B cell (primary cell): ENCODE results near the gene NOC2L. TPM values are rescaled to one million over a fixed set of nuclear protein-coding genes. Genes with fewer than 3 reads are reported as not detected.

Source experiments
- ATAC-seq: fragments of 200-7000 bp; cut with Tn5 transposase; one replicate; pipeline ENCODE4 v1.10.0; 2021; ENCODE audit warnings: low read depth, mild to moderate bottlenecking, moderate number of reproducible peaks, moderate library complexity
- CTCF ChIA-PET: fragments of 350-600 bp; sonication (Branson Sonifier 250); formaldehyde crosslinking; loops from one replicate; lab custom pipeline; 2021; ENCODE audit warnings: antibody characterized with exemption, inconsistent platforms; lab: Charles Lee
- POLR2A ChIA-PET: fragments of 350-600 bp; sonication (Branson Sonifier 250); formaldehyde crosslinking; loops from one replicate; lab custom pipeline; 2021; ENCODE audit warnings: antibody characterized with exemption; lab: Charles Lee
- DNase-seq: peaks from one replicate; pipeline ENCODE4 v3.0.0; 2013
- H2AFZ ChIP-seq: 2 replicates; pipeline ENCODE4 v1.6.1; 2012; ENCODE audit warnings: mild to moderate bottlenecking, low read depth, low read length; ENCODE audit not compliant: insufficient read depth, poor library complexity, severe bottlenecking
- H3K27ac ChIP-seq, 2 donors: 1 replicate in 1 of 2; 2 replicates in 1 of 2; pipeline ENCODE4 v1.5.1; 2012 to 2013; ENCODE audit warnings: low read length in 2 of 2, mild to moderate bottlenecking in 2 of 2, moderate library complexity in 1 of 2
- H3K27me3 ChIP-seq, 4 experiments: fragments of 200-600 bp in 1 of 4; sonication (generic) in 1 of 4; replicated peaks in 1 of 4; 1 replicate in 2 of 4; 2 replicates in 2 of 4; pipeline versions ENCODE4 v1.6.1 to v1.7.0; 2013 to 2016; ENCODE audit warnings: low read length in 3 of 4, mild to moderate bottlenecking in 2 of 4, mixed read lengths in 1 of 4, moderate library complexity in 1 of 4; ENCODE audit not compliant: insufficient read depth in 4 of 4, control insufficient read depth in 3 of 4; ENCODE audit errors: control extremely low read depth in 1 of 4
- H3K36me3 ChIP-seq, 2 experiments: replicated peaks in 1 of 2; 1 replicate in 1 of 2; 2 replicates in 1 of 2; pipeline versions ENCODE4 v1.6.1 to v1.7.1; 2013; ENCODE audit warnings: low read length in 1 of 2; ENCODE audit not compliant: insufficient read depth in 2 of 2, control insufficient read depth in 1 of 2; ENCODE audit errors: control extremely low read depth in 1 of 2, extremely low read depth in 1 of 2
- H3K4me1 ChIP-seq, 2 donors: fragments of 200-600 bp in 1 of 2; sonication (generic) in 1 of 2; 1 replicate in 1 of 2; 2 replicates in 1 of 2; pipeline versions ENCODE4 v1.5.1 to v1.6.1; 2013 to 2017; ENCODE audit warnings: low read length in 2 of 2; ENCODE audit not compliant: control insufficient read depth in 2 of 2, insufficient read depth in 2 of 2
- H3K4me2 ChIP-seq: replicated peaks from 2 replicates; pipeline ENCODE3; 2012; ENCODE audit warnings: mild to moderate bottlenecking, low read depth, low read length; ENCODE audit not compliant: poor library complexity, severe bottlenecking
- H3K4me3 ChIP-seq, 5 experiments: fragments of 200-600 bp in 1 of 5; sonication (generic) in 1 of 5; 1 replicate in 3 of 5; 2 replicates in 2 of 5; pipeline versions ENCODE4 v1.5.1 to v1.7.0; 2011 to 2016; ENCODE audit warnings: low read length in 4 of 5, mild to moderate bottlenecking in 4 of 5, low read depth in 2 of 5, control low read depth in 1 of 5, moderate library complexity in 1 of 5; ENCODE audit not compliant: insufficient read depth in 1 of 5; ENCODE audit errors: control extremely low read depth in 1 of 5, extremely low read depth in 1 of 5
- H3K79me2 ChIP-seq: fragments of 200-600 bp; sonication (generic); one replicate; pipeline ENCODE4 v1.6.0; 2016; ENCODE audit warnings: low read length; ENCODE audit not compliant: control insufficient read depth, insufficient read depth
- H3K9ac ChIP-seq: fragments of 200-600 bp; sonication (generic); 2 replicates; pipeline ENCODE4 v1.6.1; 2017; ENCODE audit warnings: mild to moderate bottlenecking, low read length, moderate library complexity
- H3K9me3 ChIP-seq, 3 donors: one replicate each; pipeline versions ENCODE4 v1.6.1 to v1.7.1; 2013; ENCODE audit warnings: low read length in 2 of 3; ENCODE audit not compliant: control insufficient read depth in 2 of 3, insufficient read depth in 1 of 3; ENCODE audit errors: control extremely low read depth in 1 of 3
- H4K20me1 ChIP-seq: 2 replicates; pipeline ENCODE4 v1.6.0; 2012; ENCODE audit warnings: mild to moderate bottlenecking, low read length; ENCODE audit not compliant: insufficient read depth, control insufficient read depth, poor library complexity, severe bottlenecking
- H3K27ac Mint-ChIP-seq: one replicate; pipeline ENCODE4 v1.8.0; 2021; ENCODE audit warnings: mixed read lengths
- H3K27me3 Mint-ChIP-seq: one replicate; pipeline ENCODE4 v1.8.0; 2021; ENCODE audit warnings: mixed read lengths
- H3K4me1 Mint-ChIP-seq: one replicate; pipeline ENCODE4 v1.8.0; 2021; ENCODE audit warnings: mixed read lengths
- H3K4me3 Mint-ChIP-seq: one replicate; pipeline ENCODE4 v1.8.0; 2021; ENCODE audit warnings: mixed read lengths
- H3K9me3 Mint-ChIP-seq: one replicate; pipeline ENCODE4 v1.8.0; 2022; ENCODE audit warnings: mixed read lengths; ENCODE audit not compliant: insufficient read depth
- CTCF ChIP-seq: fragments of 200-600 bp; IDR thresholded peaks from one replicate; pipeline ENCODE4 v1.8.0; 2022; ENCODE audit warnings: antibody characterized with exemption, mild to moderate bottlenecking
- EZH2 ChIP-seq: IDR thresholded peaks from 2 replicates; pipeline ENCODE4 v1.6.1; 2012; ENCODE audit warnings: borderline replicate concordance, low read depth, mild to moderate bottlenecking, moderate library complexity, low read length; ENCODE audit not compliant: insufficient read depth, poor library complexity, severe bottlenecking
- WGBS: methylation state at CpG from one replicate; pipeline ENCODE4 v1.1.5; 2013; ENCODE audit warnings: missing lambda C conversion rate; ENCODE audit not compliant: insufficient coverage; 5-methylcytosine and 5-hydroxymethylcytosine counted together
- intact Hi-C: fragments of 100-400 bp; cut with micrococcal nuclease; formaldehyde crosslinking; loops from one replicate; pipeline ENCODE4 v1.10.0; 2022
- polyA plus RNA-seq: library from polyadenylated mRNA; depleted of rRNA; stranded (reverse); fragments of >200 nt; gene quantifications from 2 replicates; pipeline ENCODE4 v1.2.3, GENCODE V29; 2012
- total RNA-seq, 2 donors: library from RNA; stranded (reverse); fragments of 120-200 nt in 1 of 2; gene quantifications; 1 replicate in 1 of 2; 2 replicates in 1 of 2; pipeline versions ENCODE4 v1.2.3 to v1.2.4, GENCODE V29; 2013 to 2022

NOC2L gene
- total and polyA plus RNA-seq, 2 donors (not counting 1 experiment from before 2014, with no cell fraction given), result 48.0 to 64.1 TPM

- no peak for ATAC-seq
- Histone ChIP-seq H3K27me3 (peaks cover 0 to 73% (median 25%) of the 10 kb centered on the region in 4 experiments), H3K9ac (no peak overlapping the region), H3K4me2 (no peak overlapping the region), H3K79me2 (no peaks in the 10 kb centered on the region), H4K20me1 (peaks cover 7% of the 10 kb centered on the region), H3K4me3 (no peak overlapping the region), H3K27ac (no peak overlapping the region), H3K9me3 (peaks cover 0 to 9% (median 0%) of the 10 kb centered on the region in 3 donors), H3K36me3 (no peaks in the 10 kb centered on the region), H2AFZ (no peak overlapping the region), H3K4me1 (peaks cover 27 to 33% of the 10 kb centered on the region in 2 donors)
- Mint-ChIP-seq H3K4me1 (peaks cover 14% of the 10 kb centered on the region), H3K27me3 (peaks cover 26% of the 10 kb centered on the region), H3K9me3 (no peaks in the 10 kb centered on the region), H3K27ac (no peak overlapping the region), H3K4me3 (no peak overlapping the region)
- ChIA-PET CTCF (no interaction called here), POLR2A (no interaction called here)
- intact Hi-C loops, result no loop called here
- DNase-seq, result no peak
- TF ChIP-seq CTCF, result no peak
- TF ChIP-seq EZH2, result no peak
- 90% methylated on average over 16 of the region's 16 CpGs for WGBS
Observed at GRCh38 chr1:937521-937920, 21.5 kb downstream of the NOC2L start.

GRCh38 chr1:936348-937264 lies 22.4 kb downstream of the NOC2L start:
- CTCF ChIA-PET, result no interaction called here
- no peak overlapping the region for H2AFZ ChIP-seq
- ATAC-seq (no peak), DNase-seq (no peak)
- no peaks in the 10 kb centered on the region for H3K36me3 ChIP-seq
- no peaks in the 10 kb centered on the region for H3K79me2 ChIP-seq
- intact Hi-C loops, result no loop called here
- no peak overlapping the region for H3K27ac Mint-ChIP-seq
- peaks cover 0 to 74% (median 25%) of the 10 kb centered on the region in 4 experiments for H3K27me3 ChIP-seq
- H3K27me3 Mint-ChIP-seq, result peaks cover 26% of the 10 kb centered on the region
- H3K4me1 Mint-ChIP-seq, result peaks cover 14% of the 10 kb centered on the region
- H3K4me3 ChIP-seq, result no peak overlapping the region
- peaks cover 7% of the 10 kb centered on the region for H4K20me1 ChIP-seq
- H3K4me2 ChIP-seq, result no peak overlapping the region
- no peak overlapping the region for H3K9ac ChIP-seq
- WGBS, result 91% methylated on average over 39 of the region's 45 CpGs
- H3K9me3 ChIP-seq, result peaks cover 0 to 9% (median 0%) of the 10 kb centered on the region in 3 donors
- H3K9me3 Mint-ChIP-seq, result no peaks in the 10 kb centered on the region
- POLR2A ChIA-PET, result no interaction called here
- TF ChIP-seq CTCF (no peak), EZH2 (no peak)
- no peak overlapping the region for H3K4me3 Mint-ChIP-seq
- no peak overlapping the region for H3K27ac ChIP-seq
- peaks cover 23 to 27% of the 10 kb centered on the region in 2 donors for H3K4me1 ChIP-seq
